H9 (cell line): Measurements from ENCODE around the gene ITGAE. TPM values are rescaled to one million over a fixed set of nuclear protein-coding genes. Genes with fewer than 3 reads are reported as not detected.

Experiments used
- DNase-seq: peaks from one replicate; pipeline ENCODE4 v3.0.0-alpha.2; 2017
- H2AFZ ChIP-seq: one replicate; pipeline ENCODE4 v1.6.1; 2013; ENCODE audit warnings: mild to moderate bottlenecking, low read length, control low read depth, moderate library complexity
- H2AK5ac ChIP-seq: 2 replicates; pipeline ENCODE4 v1.6.1; 2013; ENCODE audit warnings: low read length, control low read depth, mixed read lengths; ENCODE audit not compliant: insufficient read length
- H2BK120ac ChIP-seq: one replicate; pipeline ENCODE4 v1.6.1; 2013; ENCODE audit warnings: low read depth, mild to moderate bottlenecking, low read length, control low read depth, inconsistent platforms; ENCODE audit not compliant: poor library complexity, severe bottlenecking
- H2BK12ac ChIP-seq: 2 replicates; pipeline ENCODE4 v1.6.1; 2013; ENCODE audit warnings: low read length, control low read depth, mixed read lengths, low read depth; ENCODE audit not compliant: insufficient read length
- H2BK15ac ChIP-seq: 2 replicates; pipeline ENCODE4 v1.6.1; 2013; ENCODE audit warnings: low read depth, low read length, control low read depth
- H2BK20ac ChIP-seq: one replicate; pipeline ENCODE4 v1.6.1; 2013; ENCODE audit warnings: low read depth, mild to moderate bottlenecking, low read length, control low read depth, inconsistent platforms; ENCODE audit not compliant: poor library complexity, severe bottlenecking
- H2BK5ac ChIP-seq: 2 replicates; pipeline ENCODE4 v1.6.1; 2013; ENCODE audit warnings: low read length, control low read depth, mixed read lengths; ENCODE audit not compliant: insufficient read length
- H3K14ac ChIP-seq: 2 replicates; pipeline ENCODE4 v1.6.1; 2013; ENCODE audit warnings: low read length, control low read depth; ENCODE audit not compliant: insufficient read depth
- H3K18ac ChIP-seq: 2 replicates; pipeline ENCODE4 v1.6.1; 2013; ENCODE audit warnings: low read depth, mild to moderate bottlenecking, mixed read lengths, low read length, control low read depth; ENCODE audit not compliant: insufficient read length
- H3K23ac ChIP-seq: 2 replicates; pipeline ENCODE4 v1.6.1; 2013; ENCODE audit warnings: low read length, control low read depth, mixed read lengths, low read depth; ENCODE audit not compliant: insufficient read length
- H3K23me2 ChIP-seq: 2 replicates; pipeline ENCODE4 v1.6.1; 2013; ENCODE audit warnings: low read depth, mild to moderate bottlenecking, mixed read lengths, low read length, control low read depth; ENCODE audit not compliant: insufficient read length, poor library complexity, severe bottlenecking
- H3K27ac ChIP-seq: 2 replicates; pipeline ENCODE4 v1.5.1; 2013; ENCODE audit warnings: low read length, control low read depth, mixed read lengths, low read depth; ENCODE audit not compliant: insufficient read length
- H3K27me3 ChIP-seq: 2 replicates; pipeline ENCODE4 v1.6.1; 2013; ENCODE audit warnings: low read length, control low read depth, inconsistent platforms; ENCODE audit not compliant: insufficient read depth
- H3K4ac ChIP-seq: 2 replicates; pipeline ENCODE4 v1.6.1; 2013; ENCODE audit warnings: low read depth, mild to moderate bottlenecking, control low read depth, inconsistent platforms, low read length, moderate library complexity
- H3K4me1 ChIP-seq: 2 replicates; pipeline ENCODE4 v1.6.1; 2013; ENCODE audit warnings: low read length, control low read depth, inconsistent platforms; ENCODE audit not compliant: insufficient read depth
- H3K4me2 ChIP-seq: 2 replicates; pipeline ENCODE4 v1.6.1; 2013; ENCODE audit warnings: low read length, control low read depth, mixed read lengths; ENCODE audit not compliant: insufficient read length, insufficient read depth
- H3K56ac ChIP-seq: 2 replicates; pipeline ENCODE4 v1.6.1; 2013; ENCODE audit warnings: low read depth, mild to moderate bottlenecking, mixed read lengths, low read length, control low read depth; ENCODE audit not compliant: insufficient read length
- H3K79me1 ChIP-seq: 2 replicates; pipeline ENCODE4 v1.6.1; 2013; ENCODE audit warnings: low read depth, mild to moderate bottlenecking, moderate library complexity, low read length, control low read depth, inconsistent platforms; ENCODE audit not compliant: insufficient read depth, poor library complexity, severe bottlenecking
- H3K79me2 ChIP-seq: 2 replicates; pipeline ENCODE4 v1.6.1; 2013; ENCODE audit warnings: low read length, control low read depth, inconsistent platforms; ENCODE audit not compliant: insufficient read depth
- H3K9ac ChIP-seq: 2 replicates; pipeline ENCODE4 v1.6.1; 2013; ENCODE audit warnings: low read length, control low read depth, mixed read lengths; ENCODE audit not compliant: insufficient read length; ENCODE audit errors: extremely low read depth
- H3K9me3 ChIP-seq: one replicate; pipeline ENCODE4 v1.6.1; 2013; ENCODE audit warnings: low read depth, low read length, inconsistent platforms; ENCODE audit not compliant: control insufficient read depth
- H3T11ph ChIP-seq: one replicate; pipeline ENCODE4 v1.6.1; 2013; ENCODE audit warnings: mild to moderate bottlenecking, low read length, control low read depth, inconsistent platforms
- H4K20me1 ChIP-seq: one replicate; pipeline ENCODE4 v1.6.1; 2013; ENCODE audit not compliant: control insufficient read depth, insufficient read length, insufficient read depth
- H4K5ac ChIP-seq: 2 replicates; pipeline ENCODE4 v1.6.1; 2013; ENCODE audit warnings: low read depth, mild to moderate bottlenecking, mixed read lengths, low read length, control low read depth; ENCODE audit not compliant: insufficient read length
- H4K8ac ChIP-seq: replicated peaks from 2 replicates; pipeline ENCODE4 v1.6.1; 2013; ENCODE audit warnings: low read length, control low read depth, mixed read lengths, low read depth; ENCODE audit not compliant: insufficient read length
- H4K91ac ChIP-seq: 2 replicates; pipeline ENCODE4 v1.6.1; 2013; ENCODE audit warnings: low read depth, mild to moderate bottlenecking, moderate library complexity, mixed read lengths, low read length, control low read depth; ENCODE audit not compliant: insufficient read length
- H3K27ac Mint-ChIP-seq, 3 experiments: 2 replicates in 2 of 3; 3 replicates in 1 of 3; pipeline ENCODE4 v1.8.0; 2020 to 2021; ENCODE audit warnings: mixed read lengths in 3 of 3, mild to moderate bottlenecking in 1 of 3, moderate library complexity in 1 of 3
- H3K27me3 Mint-ChIP-seq: 2 replicates; pipeline ENCODE4 v1.8.0; 2021; ENCODE audit warnings: low read depth, mild to moderate bottlenecking, moderate library complexity, mixed read lengths
- H3K36me3 Mint-ChIP-seq, 3 experiments: 2 replicates in 2 of 3; 3 replicates in 1 of 3; pipeline ENCODE4 v1.8.0; 2020 to 2021; ENCODE audit warnings: low read depth in 3 of 3, mixed read lengths in 3 of 3; ENCODE audit not compliant: insufficient read depth in 1 of 3
- H3K4me1 Mint-ChIP-seq, 2 experiments: 2 replicates each; pipeline ENCODE4 v1.8.0; 2020; ENCODE audit warnings: mixed read lengths in 2 of 2
- H3K4me3 Mint-ChIP-seq, 2 experiments: 2 replicates in 1 of 2; 3 replicates in 1 of 2; pipeline ENCODE4 v1.8.0; 2020 to 2021; ENCODE audit warnings: mild to moderate bottlenecking in 2 of 2, mixed read lengths in 2 of 2, moderate library complexity in 1 of 2
- H3K9me3 Mint-ChIP-seq, 2 experiments: 2 replicates in 1 of 2; 3 replicates in 1 of 2; pipeline ENCODE4 v1.8.0; 2020; ENCODE audit warnings: mild to moderate bottlenecking in 2 of 2, mixed read lengths in 2 of 2, moderate library complexity in 1 of 2
- WGBS: extraction: QIAGEN DNeasy Blood & Tissue Kit; methylation state at CpG from one replicate; pipeline ENCODE4 v1.1.7; 2013; ENCODE audit warnings: missing lambda C conversion rate, low lambda C conversion rate, mixed read lengths; ENCODE audit not compliant: insufficient read length; ENCODE audit errors: extremely low coverage; 5-methylcytosine and 5-hydroxymethylcytosine counted together
- total RNA-seq: library from RNA; stranded (reverse); gene quantifications from 2 replicates; pipeline ENCODE4 v1.2.1, GENCODE V29; 2021
- TF ChIP-seq, protein P1 (sequence below): fragments of 200-600 bp; sonication (generic); conservative IDR thresholded peaks from 3 replicates; pipeline ENCODE4 v1.8.0; 2021; ENCODE audit warnings: antibody characterized with exemption, mild to moderate bottlenecking

ITGAE gene
- total RNA-seq, 1 experiment from 2014 or later, result 23.5 TPM

- H2BK5ac ChIP-seq, result no peak overlapping the region
These were observed 35.6 kb upstream of the ITGAE start for GRCh38 chr17:3836551-3836950.

More at GRCh38 chr17:3836551-3836950, 35.6 kb upstream of the ITGAE start:
- no CpG with 5 or more reads among the region's 10 CpGs for WGBS
- no peak overlapping the region for H3K4me3 Mint-ChIP-seq
- Histone ChIP-seq H2BK20ac (no peak overlapping the region), H4K5ac (no peak overlapping the region), H3K9me3 (no peaks in the 10 kb centered on the region), H3K4me1 (no peaks in the 10 kb centered on the region), H3K79me2 (0 out of 2 replicates have a peak, but pooled peaks cover 2% of the 10 kb centered on the region), H2BK120ac (no peak overlapping the region), H3K27ac (no peak overlapping the region), H3K23me2 (no peaks in the 10 kb centered on the region), H3K4ac (no peak overlapping the region), H4K20me1 (no peaks in the 10 kb centered on the region), H2BK15ac (no peak overlapping the region), H3K14ac (no peak overlapping the region), H3K27me3 (no peaks in the 10 kb centered on the region), H3K79me1 (peaks cover 4% of the 10 kb centered on the region), H3K9ac (no peak overlapping the region), H2AFZ (no peak overlapping the region), H3T11ph (no peak overlapping the region), H3K56ac (no peak overlapping the region), H2BK12ac (no peak overlapping the region), H3K4me2 (no peak overlapping the region), H3K23ac (no peak overlapping the region), H2AK5ac (no peak overlapping the region), H4K91ac (no peak overlapping the region), H3K18ac (no peak overlapping the region), H4K8ac (no peak overlapping the region)
- DNase-seq, result no peak
- TF ChIP-seq, protein P1, sequence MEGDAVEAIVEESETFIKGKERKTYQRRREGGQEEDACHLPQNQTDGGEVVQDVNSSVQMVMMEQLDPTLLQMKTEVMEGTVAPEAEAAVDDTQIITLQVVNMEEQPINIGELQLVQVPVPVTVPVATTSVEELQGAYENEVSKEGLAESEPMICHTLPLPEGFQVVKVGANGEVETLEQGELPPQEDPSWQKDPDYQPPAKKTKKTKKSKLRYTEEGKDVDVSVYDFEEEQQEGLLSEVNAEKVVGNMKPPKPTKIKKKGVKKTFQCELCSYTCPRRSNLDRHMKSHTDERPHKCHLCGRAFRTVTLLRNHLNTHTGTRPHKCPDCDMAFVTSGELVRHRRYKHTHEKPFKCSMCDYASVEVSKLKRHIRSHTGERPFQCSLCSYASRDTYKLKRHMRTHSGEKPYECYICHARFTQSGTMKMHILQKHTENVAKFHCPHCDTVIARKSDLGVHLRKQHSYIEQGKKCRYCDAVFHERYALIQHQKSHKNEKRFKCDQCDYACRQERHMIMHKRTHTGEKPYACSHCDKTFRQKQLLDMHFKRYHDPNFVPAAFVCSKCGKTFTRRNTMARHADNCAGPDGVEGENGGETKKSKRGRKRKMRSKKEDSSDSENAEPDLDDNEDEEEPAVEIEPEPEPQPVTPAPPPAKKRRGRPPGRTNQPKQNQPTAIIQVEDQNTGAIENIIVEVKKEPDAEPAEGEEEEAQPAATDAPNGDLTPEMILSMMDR, result no peak
- H3K9me3 Mint-ChIP-seq, result no peaks in the 10 kb centered on the region
- H3K27me3 Mint-ChIP-seq, result peaks cover 1% of the 10 kb centered on the region; the same call in 1 of the 2 replicates
- H3K27ac Mint-ChIP-seq, result peak overlapping the region in 1 of 3 experiments; percentile 65; a peak in 1 of 7 replicates
- no peaks in the 10 kb centered on the region for H3K4me1 Mint-ChIP-seq
- peaks cover 26 to 79% (median 73%) of the 10 kb centered on the region in 3 experiments; a peak in 6 of 7 replicates for H3K36me3 Mint-ChIP-seq
